SKM-1 treated with dmso at 0.1 percent for 144 hours (cell line): Measurements from ENCODE around the gene TMEM258.

Source experiments
- DNase-seq: peaks from one replicate; lab custom pipeline; 2025; ENCODE audit not compliant: unreplicated experiment; lab: John Stamatoyannopoulos, UW

Gene TMEM258

DNA sequence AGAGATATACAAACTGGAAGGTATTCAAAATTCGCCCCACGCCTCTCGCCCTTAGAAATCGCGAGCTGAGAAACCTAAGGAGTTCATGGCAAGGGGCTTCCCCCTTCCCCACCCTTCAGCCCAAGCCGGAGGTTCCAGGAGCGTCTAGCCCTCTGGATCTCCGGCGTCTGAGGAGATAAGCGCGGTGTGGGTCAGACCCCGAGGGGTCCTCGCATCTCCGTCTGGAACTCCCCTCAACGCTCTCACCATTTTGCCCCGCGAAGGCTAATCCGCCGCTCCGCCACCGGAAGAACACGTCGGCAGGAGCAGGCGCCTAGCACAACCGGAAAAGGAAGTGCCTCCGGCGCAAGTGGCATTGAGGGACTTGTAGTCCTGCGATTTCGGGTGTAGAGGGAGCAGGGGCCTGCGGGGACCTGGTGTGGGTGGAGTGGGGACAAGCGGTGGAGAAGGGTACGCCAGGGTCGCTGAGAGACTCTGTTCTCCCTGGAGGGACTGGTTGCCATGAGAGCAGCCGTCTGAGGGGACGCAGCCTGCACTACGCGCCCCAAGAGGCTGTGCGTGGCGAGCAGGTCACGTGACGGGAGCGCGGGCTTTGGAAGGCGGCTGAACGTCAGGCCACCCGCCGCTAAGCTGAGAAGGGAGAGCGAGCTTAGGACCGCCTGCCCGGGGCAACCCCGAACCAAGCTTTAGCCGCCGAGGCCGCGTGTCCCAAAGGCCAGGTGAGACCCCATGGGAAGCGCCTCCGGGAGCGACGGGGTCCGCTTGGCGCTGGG lies at the start of gene TMEM258, which contains the start of gene FEN1:
Gene TMEM258 (minus strand): TSS at position 290 of the 773 bp plus-strand sequence. CDS start 41 bp downstream, at position 249.
Gene FEN1 (plus strand): TSS at position 602 of the 773 bp plus-strand sequence. CDS start 2,451 bp downstream, outside the sequence.
- peak; percentile 94 for DNase-seq

DNA sequence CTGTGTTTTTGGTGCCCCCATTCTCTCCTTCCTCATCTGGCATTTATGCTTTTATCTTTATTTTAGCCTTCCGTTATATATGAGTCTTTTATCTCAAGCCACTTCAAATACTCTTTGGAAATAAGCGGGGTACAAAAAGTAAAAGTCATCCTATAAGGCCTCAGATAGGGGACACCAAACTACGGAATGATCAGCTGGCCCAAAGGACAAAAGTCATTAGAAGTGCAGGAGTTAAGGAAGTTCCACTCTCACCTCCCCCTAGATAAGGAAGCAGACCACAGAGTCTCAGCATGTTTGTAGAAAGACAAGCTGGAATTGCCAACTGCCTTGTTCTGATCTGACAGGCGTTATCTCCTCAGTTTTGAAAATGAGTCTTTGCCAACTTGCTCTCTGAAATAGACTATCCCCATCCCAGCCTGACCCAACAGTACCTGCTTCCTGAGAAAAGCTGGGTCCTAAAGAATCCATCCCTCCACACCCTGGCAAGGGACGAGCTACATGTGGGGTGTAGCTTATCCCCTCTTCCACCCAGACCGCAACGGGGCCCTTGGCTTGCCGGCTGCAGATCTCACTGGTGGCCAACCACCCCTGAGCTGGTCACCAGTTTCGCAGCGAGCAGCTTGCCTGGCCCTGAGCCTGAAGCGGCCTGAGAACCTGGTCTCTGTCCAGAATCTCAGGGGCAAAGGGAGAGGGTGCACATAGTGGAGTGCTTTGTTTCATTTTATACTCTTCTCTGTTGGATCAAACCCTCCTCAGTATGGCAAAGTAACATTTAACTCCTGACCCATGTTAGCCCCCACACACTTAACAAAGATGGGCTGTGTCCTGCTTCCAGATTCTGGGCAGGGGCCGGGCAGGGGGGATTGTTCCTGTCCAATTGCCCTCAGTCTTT lies 49.5 kb upstream of the TMEM258 start:
- DNase-seq = no peak

DNA sequence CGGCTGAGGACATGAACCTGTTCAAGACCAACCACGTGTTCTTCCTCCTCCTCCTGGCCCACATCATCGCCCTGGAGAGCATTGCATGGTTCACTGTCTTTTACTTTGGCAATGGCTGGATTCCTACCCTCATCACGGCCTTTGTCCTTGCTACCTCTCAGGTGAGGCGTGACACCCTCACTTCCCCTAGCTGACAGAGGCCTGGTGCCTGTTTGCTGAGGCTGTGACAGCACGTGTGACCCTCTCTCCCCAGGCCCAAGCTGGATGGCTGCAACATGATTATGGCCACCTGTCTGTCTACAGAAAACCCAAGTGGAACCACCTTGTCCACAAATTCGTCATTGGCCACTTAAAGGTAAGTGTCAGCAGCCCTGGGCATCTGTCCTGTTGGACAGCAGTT lies 48.0 kb upstream of the TMEM258 start:
- DNase-seq = no peak

DNA sequence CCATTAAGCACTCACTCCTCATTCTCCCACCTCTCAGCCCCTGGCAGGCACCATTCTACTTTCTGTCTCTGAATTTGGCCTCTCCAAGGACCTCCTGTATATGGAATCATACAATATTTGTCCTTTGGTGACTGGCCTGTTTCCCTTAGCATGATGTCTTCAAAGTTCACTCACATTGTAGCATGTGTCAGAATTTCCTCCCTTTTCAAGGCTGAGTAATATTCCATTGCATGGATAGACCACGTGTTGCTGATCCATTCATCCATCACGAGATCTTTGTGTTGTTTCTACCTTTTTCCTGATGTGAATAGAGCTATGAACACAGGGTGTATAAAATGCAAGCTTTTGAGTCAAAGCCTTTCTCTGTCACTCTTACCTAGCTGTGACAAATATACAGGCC lies 47.3 kb upstream of the TMEM258 start:
- DNase-seq = no peak

DNA sequence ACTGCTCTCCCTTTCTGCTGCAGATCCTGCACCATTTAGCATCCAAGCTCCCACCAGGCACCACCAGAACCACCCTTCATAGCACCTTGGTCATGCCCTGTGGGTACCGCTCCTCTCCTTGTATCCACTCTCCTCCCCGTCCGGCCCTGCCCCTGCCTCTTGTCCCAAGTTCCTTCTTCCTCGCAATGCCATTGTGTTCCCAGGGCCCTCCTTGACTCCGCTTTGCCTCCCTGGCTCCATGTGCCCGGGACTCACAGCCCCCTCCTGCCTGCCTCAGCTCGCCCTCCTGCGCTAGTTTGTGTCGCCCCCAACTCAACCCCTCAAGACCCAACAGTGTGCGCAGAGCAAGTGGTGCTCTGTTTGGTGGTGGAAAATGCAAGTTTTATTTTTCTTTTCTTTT lies 46.5 kb upstream of the TMEM258 start:
- DNase-seq = no peak

DNA sequence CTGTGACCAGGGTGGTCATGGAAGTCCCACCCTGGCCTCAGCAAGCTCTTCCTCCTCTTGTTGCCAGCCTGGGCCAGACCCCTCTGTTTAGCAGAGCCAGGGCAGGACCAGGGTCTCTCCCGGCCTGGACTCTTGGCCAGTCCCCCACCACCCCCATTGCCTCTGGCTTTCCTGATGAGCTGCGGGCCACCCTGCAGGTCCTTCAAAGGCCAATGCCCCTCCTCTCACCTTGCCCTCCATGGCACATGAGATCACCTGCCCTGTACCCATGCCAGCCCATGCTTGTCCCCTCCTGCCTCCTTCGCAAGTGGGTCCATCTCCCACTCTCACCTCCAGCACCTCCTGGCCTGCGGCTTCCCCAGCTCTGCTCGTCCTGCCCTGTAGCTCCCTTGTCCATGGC lies 46.1 kb upstream of the TMEM258 start:
- DNase-seq = no peak

DNA sequence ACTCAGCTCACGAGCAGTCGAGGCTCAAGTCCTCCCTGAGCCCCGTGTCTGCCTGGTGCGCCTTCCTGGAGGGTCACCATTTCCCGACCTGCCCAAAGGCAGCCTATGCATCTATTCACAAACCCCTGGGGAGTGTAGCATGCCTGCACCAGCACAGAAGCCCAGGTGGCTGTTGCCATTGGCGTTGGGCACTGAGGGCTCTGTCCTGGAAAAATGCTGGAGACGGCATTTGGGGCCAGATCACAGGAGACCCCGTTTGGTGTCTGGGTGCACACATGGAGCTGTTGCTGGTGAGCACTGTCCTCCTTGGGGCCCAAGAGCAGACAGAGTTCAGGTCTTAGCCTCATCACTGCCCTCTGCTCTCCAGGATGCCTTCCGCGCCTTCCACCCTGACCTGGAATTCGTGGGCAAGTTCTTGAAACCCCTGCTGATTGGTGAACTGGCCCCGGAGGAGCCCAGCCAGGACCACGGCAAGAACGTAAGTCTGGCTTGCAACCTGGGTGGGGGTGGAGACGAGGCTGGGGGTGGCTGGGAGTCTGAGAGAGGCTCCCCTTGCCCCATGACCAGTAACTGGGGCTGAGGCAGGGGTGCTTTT lies 45.1 kb upstream of the TMEM258 start:
- DNase-seq = no peak

DNA sequence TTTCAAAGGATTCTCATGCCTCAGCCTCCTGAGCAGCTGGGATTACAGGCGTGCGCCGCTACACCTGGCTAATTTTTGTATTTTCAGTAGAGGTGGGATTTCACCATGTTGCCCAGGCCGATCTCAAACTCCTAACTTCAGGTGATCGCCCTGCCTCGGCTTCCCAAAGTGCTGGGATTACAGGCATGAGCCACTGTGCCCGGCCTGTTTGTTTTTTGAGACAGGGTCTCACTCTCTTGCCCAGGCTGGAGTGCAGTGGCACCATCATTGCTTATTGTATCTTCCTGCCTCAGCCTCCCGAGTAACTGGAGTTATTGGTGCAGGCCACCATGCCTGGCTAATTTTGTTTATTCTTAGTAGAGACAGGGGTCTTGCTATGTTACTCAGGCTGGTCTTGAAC lies 43.8 kb upstream of the TMEM258 start:
- DNase-seq = no peak

DNA sequence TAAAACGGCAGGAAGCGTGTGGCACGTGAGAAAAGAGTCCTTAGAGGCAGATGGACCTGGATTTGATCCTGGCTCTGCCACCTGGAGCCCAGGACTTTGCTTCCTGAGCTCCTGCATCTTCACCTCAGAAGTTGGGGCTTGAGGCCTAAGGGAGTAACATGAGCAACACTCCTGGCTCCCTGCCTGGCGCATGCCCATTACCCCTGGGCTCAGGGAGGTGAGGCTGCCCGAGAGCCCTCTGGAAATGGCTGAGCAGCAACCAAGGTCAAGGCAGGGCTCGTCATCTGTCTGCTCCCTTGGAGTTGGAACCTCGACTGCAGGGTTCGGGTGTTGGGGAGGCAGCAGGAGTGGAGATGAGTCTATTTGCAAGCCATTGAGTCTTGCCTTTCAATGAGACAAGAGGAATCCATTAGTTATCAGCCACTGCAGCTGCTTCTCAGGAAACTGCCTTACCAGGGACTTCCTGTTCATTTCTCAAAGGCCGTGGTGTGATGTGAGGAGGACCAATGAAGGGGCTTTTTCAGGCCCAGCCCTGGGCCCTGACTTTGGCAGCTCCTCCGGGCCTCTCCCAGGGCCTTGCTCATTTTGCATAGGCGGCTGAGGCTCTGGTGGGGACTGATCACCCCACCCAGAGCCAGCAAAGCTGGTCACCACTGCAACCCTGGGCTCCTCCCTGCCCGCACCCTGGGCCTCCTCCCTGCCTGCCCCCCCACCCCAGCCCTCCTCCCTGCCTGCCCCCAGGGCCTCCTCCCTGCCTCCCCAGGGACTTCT lies 42.1 kb upstream of the TMEM258 start:
- peak; percentile 87 for DNase-seq

DNA sequence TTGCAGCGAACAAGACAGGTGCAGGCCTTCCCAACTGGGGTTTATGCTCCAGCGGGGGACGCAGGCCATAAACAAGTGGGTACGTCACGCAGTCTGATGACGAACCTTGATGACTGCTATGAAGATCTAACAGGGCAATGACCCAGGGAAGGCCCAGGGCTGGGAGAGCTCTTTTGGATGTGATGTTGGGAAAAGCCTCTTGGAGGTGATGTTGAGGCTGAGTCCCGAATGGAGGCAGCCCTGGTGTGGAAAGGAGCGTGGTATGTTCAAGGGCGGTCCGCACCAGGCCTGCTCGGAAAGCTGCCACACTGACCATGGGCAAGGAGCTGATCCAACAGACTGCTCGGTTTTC lies 41.5 kb upstream of the TMEM258 start:
- DNase-seq = no peak

DNA sequence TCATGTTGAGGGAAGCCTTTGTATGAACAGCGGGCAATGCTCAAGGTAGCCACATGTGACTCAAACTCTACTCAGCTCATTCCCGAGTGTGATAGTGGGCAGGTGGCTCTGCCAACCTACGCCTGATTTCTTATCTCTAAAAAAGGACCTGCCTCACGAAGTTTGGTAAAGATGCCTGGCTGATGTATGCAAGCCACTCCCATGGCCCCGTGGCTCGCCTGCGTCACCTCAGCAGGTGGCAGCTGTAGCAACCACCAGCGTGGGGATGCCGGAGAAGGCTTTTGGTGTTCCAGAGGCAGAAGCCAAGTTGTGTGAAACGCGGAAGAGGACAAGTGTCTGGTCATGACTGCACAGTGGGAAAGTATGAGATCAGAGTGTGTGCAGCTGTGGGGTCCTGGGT lies 41.1 kb upstream of the TMEM258 start:
- no peak for DNase-seq

DNA sequence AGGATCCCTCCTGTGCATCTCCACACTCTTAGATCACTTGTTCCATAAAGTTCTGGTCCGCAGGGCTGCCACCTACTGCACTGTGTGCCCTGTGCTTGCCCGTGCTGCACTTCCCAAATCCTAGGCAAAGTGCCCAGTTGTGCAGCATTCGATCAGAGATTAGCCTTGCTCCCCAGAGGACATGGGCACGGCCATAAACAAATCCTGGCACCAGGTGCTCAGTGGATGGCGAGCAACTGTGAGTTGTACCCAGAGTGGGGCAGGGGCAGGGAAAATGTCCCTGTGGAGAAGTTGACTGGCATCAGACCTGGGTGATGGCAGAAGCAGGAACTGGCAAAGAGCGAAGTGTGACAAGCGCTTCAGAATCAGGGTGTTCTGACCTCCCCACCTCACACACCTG lies 40.4 kb upstream of the TMEM258 start:
- DNase-seq = no peak

DNA sequence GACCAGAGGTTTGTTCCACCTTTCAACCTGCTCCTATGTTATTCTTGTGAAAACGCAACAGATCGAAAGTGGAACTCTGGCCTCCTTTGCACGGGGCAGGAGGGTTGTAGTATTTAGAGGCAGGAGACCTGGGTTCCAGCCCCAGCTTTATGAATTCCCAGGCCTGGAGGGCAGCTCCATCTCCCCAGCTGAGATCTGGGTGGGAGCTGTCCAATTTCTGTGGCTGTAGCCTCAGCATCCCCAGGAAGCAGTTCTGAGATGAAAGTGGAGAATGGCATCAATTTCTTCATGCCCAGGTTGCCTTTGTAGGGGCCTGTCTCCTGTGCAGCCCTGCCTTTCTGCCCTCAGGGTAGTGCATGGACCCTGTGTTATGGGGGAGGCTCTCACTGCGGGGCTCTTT lies 39.8 kb upstream of the TMEM258 start:
- DNase-seq = no peak

DNA sequence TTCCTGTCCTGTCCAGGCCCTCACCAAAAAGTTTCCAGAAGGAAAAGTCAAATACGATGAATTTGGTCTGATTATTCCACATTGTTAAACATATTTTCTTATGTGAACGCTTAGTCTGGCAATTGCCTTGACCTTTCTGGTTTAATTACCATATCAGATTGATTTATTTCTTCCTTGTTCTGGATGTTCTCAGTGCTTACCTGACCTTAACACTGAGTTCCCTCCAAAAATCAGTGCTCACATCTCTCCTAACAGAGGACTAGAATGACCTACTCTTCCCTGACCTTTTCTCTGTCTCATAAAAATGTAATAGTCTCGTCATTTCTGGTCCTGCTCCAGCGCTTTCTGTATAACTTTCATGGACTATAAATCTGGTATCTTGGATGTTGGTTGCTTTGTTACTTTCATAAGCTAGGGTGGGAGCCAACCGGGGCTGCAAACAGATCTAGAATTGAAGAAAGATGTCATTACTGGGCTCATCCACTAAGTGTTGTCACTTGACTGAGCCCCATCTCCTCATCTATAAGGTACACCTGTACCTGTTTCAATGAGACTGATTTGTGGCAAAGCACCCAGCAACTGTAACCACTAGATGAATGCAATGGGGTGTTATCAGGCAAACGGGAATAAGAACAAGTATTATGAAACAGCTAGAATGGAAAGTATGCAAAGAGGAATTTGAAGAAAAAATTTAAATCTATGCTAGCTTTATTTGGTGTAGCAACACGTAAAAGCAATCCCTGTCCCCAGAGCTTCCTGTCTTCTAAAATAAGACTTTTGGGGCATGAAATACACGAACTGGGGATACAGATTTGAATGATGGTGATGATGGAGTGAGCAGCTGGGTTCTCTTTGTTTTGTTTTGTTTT lies 38.1 kb upstream of the TMEM258 start:
- DNase-seq = no peak

DNA sequence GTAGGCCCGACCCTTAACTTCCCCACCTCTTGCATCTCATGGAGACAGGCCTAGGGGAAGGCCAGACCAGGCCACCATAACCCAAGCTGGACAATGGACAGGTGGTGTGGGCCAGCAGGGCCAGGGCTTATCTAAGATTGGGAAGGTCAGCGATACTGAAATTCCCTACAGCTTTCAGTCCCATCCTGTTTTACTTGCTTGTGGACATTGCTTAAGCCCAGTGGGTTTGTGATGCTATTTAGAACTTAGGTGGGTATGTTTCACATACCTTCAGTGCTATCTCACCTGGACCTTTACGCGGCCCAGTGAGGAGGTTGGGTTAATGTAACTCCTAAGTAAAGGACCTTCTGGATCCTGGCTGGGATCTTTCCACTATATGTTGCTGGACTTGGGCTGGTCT lies 37.4 kb upstream of the TMEM258 start:
- no peak for DNase-seq

DNA sequence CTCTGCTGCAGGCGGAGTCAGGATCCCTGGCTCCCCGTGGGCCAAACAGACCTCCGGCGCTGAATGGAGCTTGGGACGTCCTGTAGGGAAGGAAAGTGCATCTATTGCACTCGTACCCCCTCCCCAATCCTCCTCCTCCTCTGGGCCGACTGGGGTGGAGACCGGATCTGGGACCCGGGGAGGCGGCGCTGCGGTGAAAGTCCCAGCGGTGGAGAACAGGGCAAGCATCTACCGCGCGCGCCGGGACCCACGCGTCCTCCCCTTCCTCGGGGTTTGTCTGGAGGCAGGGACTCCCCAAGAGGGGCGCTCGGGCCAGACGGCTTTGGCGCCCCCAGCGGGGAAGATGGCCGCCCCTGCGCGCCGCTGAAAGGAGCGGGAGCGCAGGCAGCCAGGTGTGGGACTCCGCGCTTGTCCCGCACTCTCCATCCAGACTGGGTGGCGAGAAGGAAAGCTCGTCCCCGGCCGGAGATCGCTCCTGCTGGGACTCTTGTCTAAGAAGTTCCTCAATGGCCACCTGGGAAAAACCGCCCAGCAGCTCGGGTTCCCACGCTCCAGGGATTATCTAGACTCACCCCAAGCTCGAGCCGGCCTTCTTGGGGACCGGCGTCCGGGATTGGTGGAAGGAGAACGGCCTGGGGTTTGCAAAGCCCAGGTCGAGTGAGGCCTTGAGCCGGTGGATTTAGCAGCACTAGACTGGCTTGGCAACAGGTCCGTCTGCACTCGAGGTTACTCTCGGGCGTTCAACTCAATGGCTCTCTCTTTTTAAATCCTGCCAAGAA lies 36.4 kb upstream of the TMEM258 start:
- no peak for DNase-seq

DNA sequence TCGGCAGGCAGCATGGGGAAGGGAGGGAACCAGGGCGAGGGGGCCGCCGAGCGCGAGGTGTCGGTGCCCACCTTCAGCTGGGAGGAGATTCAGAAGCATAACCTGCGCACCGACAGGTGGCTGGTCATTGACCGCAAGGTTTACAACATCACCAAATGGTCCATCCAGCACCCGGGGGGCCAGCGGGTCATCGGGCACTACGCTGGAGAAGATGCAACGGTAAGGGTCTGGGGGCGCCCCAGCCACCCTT lies 35.9 kb upstream of the TMEM258 start:
- DNase-seq = no peak

DNA sequence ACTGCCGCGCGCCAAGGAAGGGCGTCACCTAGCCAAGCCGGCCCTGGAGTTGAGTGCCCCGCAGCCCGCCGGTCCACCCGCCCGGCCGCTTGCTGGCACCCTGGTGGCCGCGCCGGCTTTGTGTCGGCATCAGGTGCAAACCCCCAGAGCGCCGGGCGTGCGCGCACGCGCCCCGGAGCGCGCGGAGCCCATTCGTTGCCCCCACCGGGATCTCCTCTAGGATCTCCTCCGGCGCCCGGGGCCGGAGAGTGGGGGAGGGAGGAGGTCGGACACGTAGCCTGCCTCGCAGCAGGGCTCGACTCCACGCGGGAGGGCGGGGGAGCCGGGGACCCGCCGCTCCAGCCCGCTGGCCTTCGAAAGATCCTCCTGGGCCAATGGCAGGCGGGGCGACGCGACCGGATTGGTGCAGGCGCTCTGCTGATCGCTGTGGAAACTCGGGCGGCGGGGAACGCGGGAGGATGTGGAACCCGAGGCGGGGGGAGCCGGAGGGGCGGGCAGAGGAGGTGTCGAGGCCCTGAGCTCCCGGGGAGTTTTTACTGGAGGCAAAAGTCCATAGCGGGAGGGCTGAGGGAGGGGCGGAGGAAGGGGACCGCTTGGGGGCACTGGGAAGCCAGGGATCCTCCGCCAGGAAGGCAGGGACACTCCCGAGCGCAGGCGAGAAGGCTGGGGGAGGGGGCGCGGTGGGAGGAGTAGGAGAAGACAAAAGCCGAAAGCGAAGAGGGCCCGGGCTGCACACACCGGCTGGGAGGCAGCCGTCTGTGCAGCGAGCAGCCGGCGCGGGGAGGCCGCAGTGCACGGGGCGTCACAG lies 35.4 kb upstream of the TMEM258 start, which contains the start of gene FADS2:
Gene FADS2 (plus strand): TSS at position 730 of the 808 bp plus-strand sequence. CDS start 91 bp downstream, outside the sequence.
- peak; percentile 79 for DNase-seq
